GM18909 (cell line): ENCODE measurements around the gene DHX9.

Source experiments
- ATAC-seq: cut with Tn5 transposase; IDR thresholded peaks from one replicate; pipeline ENCODE4 v1.9.1; 2021; ENCODE audit warnings: mild to moderate bottlenecking; ENCODE audit not compliant: unreplicated experiment, poor library complexity

The DHX9 gene

GRCh38 chr1:182835806-182836205 lies 3.3 kb upstream of the DHX9 start:
- no peak for ATAC-seq

GRCh38 chr1:182841368-182841988 lies 2.3 kb downstream of the DHX9 start:
- ATAC-seq: no peak

- no peak for ATAC-seq
Measured at GRCh38 chr1:182842265-182842664, 3.1 kb downstream of the DHX9 start.

- ATAC-seq: no peak
Measured at GRCh38 chr1:182845379-182845778, 6.2 kb downstream of the DHX9 start.

GRCh38 chr1:182845894-182846293 lies 6.7 kb downstream of the DHX9 start:
- no peak for ATAC-seq

- no peak for ATAC-seq
Measured at GRCh38 chr1:182847105-182847504, 8.0 kb downstream of the DHX9 start.

GRCh38 chr1:182848736-182849135 lies 9.6 kb downstream of the DHX9 start:
- no peak for ATAC-seq

GRCh38 chr1:182850319-182850718 lies 11.2 kb downstream of the DHX9 start:
- ATAC-seq: no peak

- no peak for ATAC-seq
Measured at GRCh38 chr1:182851825-182852224, 12.7 kb downstream of the DHX9 start.

- ATAC-seq: no peak
Measured at GRCh38 chr1:182855911-182856310, 16.8 kb downstream of the DHX9 start.

GRCh38 chr1:182857212-182857611 lies 18.1 kb downstream of the DHX9 start:
- no peak for ATAC-seq

GRCh38 chr1:182860658-182861057 lies 21.5 kb downstream of the DHX9 start:
- ATAC-seq: no peak

- ATAC-seq: no peak
Measured at GRCh38 chr1:182861994-182862393, 22.8 kb downstream of the DHX9 start.

GRCh38 chr1:182862827-182863226 lies 23.7 kb downstream of the DHX9 start:
- ATAC-seq: no peak

GRCh38 chr1:182863940-182864339 lies 24.8 kb downstream of the DHX9 start:
- ATAC-seq: no peak

- no peak for ATAC-seq
Measured at GRCh38 chr1:182867861-182868260, 28.7 kb downstream of the DHX9 start.

- ATAC-seq: no peak
Measured at GRCh38 chr1:182869241-182869666, 30.1 kb downstream of the DHX9 start.

GRCh38 chr1:182872881-182873280 lies 33.7 kb downstream of the DHX9 start:
- no peak for ATAC-seq

- no peak for ATAC-seq
Measured at GRCh38 chr1:182875889-182876288, 36.7 kb downstream of the DHX9 start.

- no peak for ATAC-seq
Measured at GRCh38 chr1:182877331-182877730, 38.2 kb downstream of the DHX9 start.

GRCh38 chr1:182877842-182878241 lies 38.7 kb downstream of the DHX9 start:
- no peak for ATAC-seq

GRCh38 chr1:182884872-182885271 lies 45.7 kb downstream of the DHX9 start:
- no peak for ATAC-seq

GRCh38 chr1:182885591-182885990 lies 46.4 kb downstream of the DHX9 start:
- ATAC-seq: no peak
